GM10248 (cell line): ENCODE data around the gene DNAH7.
"Not testable (repeated sequence)": the region's sequence is repeated elsewhere in the genome, so short reads cannot be mapped to it uniquely, and the experiment has no call there.

Experiments
- CTCF ChIA-PET: fragments of 300-600 bp; sonication (Branson Sonifier 250); formaldehyde crosslinking; extraction: SDS; loops from one replicate; lab custom pipeline; 2021; ENCODE audit warnings: antibody characterized with exemption; lab: Yijun Ruan, JAX
- POLR2A ChIA-PET: fragments of 350-650 bp; sonication (Branson Sonifier 250); formaldehyde crosslinking; extraction: SDS; loops from one replicate; lab custom pipeline; 2020; ENCODE audit warnings: antibody characterized with exemption; lab: Yijun Ruan, JAX
- DNase-seq: peaks from one replicate; pipeline ENCODE4 v3.0.0; 2012; ENCODE audit errors: extremely low spot score
- TF ChIP-seq, protein P1 (sequence below): IDR thresholded peaks from 2 replicates; pipeline ENCODE4 v1.5.1; 2012; ENCODE audit warnings: mild to moderate bottlenecking, low read depth; ENCODE audit errors: extremely low read depth, missing control alignments, control extremely low read depth

Gene DNAH7

DNA sequence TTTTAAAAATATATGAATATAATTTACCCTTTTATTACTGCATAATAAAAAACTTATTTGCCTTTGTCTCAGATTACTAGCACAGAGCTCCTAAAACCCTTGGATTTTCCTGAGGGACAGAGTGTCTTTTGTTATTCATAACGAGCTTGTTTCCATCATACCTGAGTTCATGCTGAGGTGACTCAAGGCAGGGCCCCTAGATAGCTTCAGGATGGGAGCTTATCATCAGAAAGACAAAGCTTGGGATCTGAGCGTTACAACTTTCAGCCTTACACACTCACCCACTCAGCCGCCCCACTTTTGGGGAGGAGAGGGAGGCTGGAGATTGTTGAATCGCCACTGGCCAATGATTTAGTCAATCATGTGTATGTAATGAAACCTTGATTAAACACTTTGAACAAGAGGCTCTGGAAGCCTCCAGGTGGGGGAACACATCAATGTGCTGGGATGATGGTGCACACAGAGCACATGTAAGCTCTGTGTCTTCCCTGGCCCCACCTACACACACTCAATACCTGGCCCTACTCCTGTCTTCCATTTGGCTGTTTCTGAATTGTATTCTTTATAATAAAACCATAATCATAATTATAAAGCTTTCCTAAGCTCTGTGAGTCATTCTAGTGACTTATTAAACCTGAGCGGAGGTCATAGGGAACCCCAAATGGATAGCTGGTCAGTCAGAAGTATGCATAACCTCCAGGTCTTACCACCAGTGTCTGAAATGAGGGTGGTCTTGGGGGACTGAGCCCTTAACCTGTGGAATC lies 28.5 kb upstream of the DNAH7 start:
- TF ChIP-seq, protein P1, sequence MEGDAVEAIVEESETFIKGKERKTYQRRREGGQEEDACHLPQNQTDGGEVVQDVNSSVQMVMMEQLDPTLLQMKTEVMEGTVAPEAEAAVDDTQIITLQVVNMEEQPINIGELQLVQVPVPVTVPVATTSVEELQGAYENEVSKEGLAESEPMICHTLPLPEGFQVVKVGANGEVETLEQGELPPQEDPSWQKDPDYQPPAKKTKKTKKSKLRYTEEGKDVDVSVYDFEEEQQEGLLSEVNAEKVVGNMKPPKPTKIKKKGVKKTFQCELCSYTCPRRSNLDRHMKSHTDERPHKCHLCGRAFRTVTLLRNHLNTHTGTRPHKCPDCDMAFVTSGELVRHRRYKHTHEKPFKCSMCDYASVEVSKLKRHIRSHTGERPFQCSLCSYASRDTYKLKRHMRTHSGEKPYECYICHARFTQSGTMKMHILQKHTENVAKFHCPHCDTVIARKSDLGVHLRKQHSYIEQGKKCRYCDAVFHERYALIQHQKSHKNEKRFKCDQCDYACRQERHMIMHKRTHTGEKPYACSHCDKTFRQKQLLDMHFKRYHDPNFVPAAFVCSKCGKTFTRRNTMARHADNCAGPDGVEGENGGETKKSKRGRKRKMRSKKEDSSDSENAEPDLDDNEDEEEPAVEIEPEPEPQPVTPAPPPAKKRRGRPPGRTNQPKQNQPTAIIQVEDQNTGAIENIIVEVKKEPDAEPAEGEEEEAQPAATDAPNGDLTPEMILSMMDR = no peak
- DNase-seq = no peak
- ChIA-PET POLR2A (no interaction called here), CTCF (interaction anchor here (1.0 to 3.3 kb wide), 10 partner anchors 11 to 179 kb away, joined by 3 to 30 read pairs (median 4); partner anchors contain the start of gene DNAH7)

DNA sequence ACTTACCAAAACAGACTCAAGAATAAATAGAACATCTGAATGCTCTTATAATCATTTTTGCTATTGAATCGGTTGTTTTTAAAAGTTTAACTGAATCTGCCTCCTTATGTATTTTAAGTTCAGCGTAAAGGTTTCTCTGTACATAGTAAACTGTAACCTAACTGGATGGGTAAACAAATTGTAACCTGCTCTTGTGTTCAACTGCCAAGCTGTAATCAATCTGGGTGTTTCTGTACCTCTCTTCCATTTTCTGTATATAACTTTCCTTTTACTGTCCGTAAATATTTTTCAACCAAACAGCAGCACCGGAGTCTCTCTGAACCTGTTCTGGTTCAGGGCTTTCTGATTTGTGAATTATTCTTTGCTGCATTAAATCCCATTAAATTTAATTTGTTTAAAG lies 27.6 kb upstream of the DNAH7 start:
- POLR2A ChIA-PET = no interaction called here
- DNase-seq = no peak
- CTCF ChIA-PET = interaction anchor here (1.1 to 3.3 kb wide), 6 partner anchors 11 to 180 kb away, joined by 3 to 30 read pairs (median 4); no protein-coding TSS in a partner anchor

DNA sequence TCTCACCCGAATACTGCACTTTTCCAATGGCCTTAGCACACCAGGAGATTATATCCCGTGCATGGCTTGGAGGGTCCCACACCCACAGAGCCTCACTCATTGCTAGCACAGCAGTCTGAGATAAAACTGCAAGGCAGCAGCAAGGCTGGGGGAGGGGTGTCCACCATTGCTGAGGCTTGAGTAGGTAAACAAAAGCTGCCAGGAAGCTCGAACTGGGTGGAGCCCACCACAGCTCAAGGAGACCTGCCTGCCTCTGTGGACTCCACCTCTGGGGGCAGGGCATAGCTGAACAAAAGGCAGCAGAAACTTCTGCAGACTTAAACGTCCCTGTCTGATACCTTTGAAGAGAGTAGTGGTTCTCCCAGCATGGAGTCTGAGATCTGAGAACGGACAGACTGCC lies 20.8 kb upstream of the DNAH7 start:
- POLR2A ChIA-PET = not testable (repeated sequence)

More for the DNA sequence above, 27.6 kb upstream of the DNAH7 start:
- TF ChIP-seq, protein P1 = no peak

DNA sequence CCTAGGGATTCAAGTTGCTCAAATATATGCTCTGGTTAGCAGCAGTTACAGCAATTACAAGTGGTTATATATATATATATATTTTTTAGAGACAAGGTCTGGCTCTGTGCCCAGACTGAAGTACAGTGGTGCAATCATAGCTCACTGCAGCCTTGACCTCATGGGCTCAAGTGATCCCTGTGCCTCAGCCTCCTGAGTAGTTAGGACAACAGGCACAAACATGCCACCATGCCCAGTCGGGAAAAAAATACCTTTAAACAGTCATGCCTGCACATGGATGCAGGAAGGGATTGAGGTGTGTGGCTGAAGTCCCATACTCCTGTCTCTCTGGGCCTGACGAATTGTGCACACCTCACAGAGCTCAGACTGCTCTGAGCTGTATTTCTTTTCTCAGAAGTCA lies 19.6 kb upstream of the DNAH7 start:
- CTCF ChIA-PET = interaction anchor here (3.6 kb wide), 1 partner anchor 10 kb away, joined by 15 read pairs; no protein-coding TSS in a partner anchor
- TF ChIP-seq, protein P1 = no peak
- POLR2A ChIA-PET = no interaction called here
- no peak for DNase-seq

More for the DNA sequence above, 20.8 kb upstream of the DNAH7 start:
- CTCF ChIA-PET = interaction anchor here (3.6 kb wide), 1 partner anchor 11 kb away, joined by 15 read pairs; no protein-coding TSS in a partner anchor
- not testable (repeated sequence) for DNase-seq

DNA sequence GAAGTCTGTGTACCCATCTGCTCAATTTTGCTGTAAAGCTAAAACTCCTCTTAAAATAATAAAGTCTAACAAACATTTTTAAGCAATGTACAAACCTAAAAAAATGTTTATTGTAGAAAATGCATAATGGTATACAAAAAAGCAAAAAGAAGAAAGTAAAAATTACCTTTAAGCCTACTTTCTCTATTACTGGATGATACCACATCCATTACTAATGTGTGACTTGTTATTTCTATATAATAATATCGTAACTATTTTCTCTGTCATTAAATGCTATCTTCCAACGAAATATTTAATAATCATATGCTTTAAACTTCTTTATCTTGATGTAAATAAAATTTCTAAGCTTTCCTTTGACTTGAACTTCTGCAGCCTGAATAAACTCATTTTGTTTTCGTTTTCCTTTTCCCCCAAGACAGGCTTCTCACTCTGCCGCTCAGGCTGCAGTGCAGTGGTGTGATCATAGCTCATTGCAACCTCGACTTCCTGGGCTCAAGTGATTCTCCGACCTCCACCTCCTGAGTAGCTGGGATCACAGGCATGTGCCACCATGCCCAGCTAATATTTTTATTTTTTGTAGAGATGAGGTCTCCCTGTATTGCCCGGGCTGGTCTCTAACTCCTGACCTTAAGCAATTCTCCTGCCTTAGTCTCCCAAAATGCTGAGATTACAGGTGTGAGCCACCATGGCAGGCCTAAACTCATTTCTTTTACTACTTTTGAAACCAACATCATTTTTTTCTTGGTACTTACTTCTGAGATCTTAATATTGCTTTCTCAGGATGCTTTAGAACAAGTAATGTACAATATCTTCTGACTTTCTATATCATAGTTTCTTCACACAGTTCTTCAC lies 18.1 kb upstream of the DNAH7 start:
- ChIA-PET POLR2A (no interaction called here), CTCF (interaction anchor here (1.2 to 1.5 kb wide), 4 partner anchors 8 to 182 kb away, joined by 3 to 7 read pairs (median 3); partner anchors contain the start of gene DNAH7)
- TF ChIP-seq, protein P1 = no peak
- no peak for DNase-seq

DNA sequence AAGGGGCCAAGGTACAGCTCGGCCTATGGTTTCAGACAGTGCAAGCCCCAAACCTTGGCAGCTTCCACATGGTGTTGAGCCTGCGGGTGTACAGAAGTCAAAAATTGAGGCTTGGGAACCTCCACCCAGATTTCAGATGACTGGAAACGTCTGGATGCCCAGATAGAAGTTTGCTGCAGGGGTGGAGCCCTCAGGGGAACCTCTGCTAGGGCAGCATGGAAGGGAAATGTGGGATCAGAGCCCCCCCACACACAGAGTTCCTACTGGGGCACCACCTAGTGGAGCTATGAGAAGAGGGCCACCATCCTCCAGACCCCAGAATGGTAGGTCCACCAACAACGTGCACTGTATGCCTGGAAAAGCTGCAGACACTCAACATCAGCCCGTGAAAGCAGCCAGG lies 15.0 kb upstream of the DNAH7 start:
- TF ChIP-seq, protein P1 = no peak
- no peak for DNase-seq
- POLR2A ChIA-PET = no interaction called here
- CTCF ChIA-PET = no interaction called here
